AG10803 (cell line): Measurements from ENCODE around the gene ZNF750.

Experiments
- DNase-seq: peaks from one replicate; pipeline ENCODE4 v3.0.0; 2010; ENCODE audit warnings: low read depth
- H3K4me3 ChIP-seq: 2 replicates; pipeline ENCODE4 v1.5.1; 2011; ENCODE audit warnings: mild to moderate bottlenecking, low read length, control low read depth
- TF ChIP-seq, protein P1 (sequence below): conservative IDR thresholded peaks from 2 replicates; pipeline ENCODE4 v1.5.1; 2011; ENCODE audit warnings: mild to moderate bottlenecking, low read length, control low read depth, inconsistent platforms

The ZNF750 gene

DNA sequence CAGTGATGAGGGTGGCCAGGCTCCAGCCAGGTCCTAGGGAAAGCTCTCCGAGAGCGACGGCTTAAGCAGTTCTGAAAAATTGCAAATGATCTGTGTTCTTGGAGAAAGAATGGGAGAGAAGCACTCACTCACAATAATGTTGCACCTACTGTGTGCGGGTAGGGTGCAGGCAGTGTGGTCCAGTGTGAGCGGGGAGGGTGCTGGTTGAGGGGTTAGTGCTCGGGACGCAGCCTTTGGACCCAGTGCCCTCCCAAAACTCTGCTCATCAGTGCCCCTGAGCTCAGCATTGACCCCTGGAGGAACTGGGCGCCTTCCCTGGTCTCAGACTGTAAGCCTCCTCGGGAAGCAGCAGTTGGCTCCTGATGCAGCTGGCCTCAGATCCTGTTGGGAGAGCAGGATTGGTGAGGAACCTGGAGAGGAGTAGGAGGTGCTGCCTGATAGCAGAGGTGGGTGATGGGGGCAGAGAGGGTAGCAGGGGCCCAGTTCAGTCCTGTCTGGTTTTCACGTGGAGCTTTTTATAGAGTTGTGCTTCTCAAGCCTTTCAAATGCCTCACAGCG is 23.6 kb upstream of the ZNF750 start:
- DNase-seq = no peak
- TF ChIP-seq, protein P1, sequence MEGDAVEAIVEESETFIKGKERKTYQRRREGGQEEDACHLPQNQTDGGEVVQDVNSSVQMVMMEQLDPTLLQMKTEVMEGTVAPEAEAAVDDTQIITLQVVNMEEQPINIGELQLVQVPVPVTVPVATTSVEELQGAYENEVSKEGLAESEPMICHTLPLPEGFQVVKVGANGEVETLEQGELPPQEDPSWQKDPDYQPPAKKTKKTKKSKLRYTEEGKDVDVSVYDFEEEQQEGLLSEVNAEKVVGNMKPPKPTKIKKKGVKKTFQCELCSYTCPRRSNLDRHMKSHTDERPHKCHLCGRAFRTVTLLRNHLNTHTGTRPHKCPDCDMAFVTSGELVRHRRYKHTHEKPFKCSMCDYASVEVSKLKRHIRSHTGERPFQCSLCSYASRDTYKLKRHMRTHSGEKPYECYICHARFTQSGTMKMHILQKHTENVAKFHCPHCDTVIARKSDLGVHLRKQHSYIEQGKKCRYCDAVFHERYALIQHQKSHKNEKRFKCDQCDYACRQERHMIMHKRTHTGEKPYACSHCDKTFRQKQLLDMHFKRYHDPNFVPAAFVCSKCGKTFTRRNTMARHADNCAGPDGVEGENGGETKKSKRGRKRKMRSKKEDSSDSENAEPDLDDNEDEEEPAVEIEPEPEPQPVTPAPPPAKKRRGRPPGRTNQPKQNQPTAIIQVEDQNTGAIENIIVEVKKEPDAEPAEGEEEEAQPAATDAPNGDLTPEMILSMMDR = no peak
- H3K4me3 ChIP-seq = no peak overlapping the region

DNA sequence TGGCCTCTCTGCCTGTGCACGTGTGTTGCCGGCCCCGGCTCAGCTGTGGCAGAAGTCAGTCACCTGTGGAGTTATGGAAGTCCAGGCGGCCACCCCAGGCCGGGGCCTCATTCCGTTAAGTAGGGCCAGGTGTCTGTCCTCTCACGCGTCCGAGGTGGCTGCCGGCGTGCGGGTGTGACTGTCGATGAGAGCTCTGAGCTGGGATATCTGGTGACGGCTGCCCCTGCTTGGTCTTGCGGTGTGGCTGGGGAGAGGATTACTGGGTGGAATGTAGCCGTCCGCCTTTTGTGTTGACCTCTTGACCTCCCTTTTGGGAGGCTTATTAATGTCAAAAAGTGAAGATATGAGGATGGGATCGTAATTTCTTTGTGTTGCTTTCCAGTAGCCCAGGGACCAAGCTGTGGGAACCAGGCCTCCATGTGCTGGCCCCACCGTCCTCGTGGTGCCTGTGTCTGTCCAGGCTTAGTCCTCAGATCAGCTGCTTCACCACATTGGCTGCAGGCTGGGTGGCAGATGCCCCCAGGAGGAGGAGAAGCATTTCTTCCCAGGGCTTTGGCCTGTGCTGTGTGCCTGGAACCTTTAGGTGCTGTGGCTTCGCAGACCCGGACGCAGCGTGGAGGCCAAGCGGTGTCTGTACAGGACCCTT is 23.0 kb upstream of the ZNF750 start:
- no peak for DNase-seq
- H3K4me3 ChIP-seq = no peak overlapping the region
- TF ChIP-seq, protein P1 = no peak

DNA sequence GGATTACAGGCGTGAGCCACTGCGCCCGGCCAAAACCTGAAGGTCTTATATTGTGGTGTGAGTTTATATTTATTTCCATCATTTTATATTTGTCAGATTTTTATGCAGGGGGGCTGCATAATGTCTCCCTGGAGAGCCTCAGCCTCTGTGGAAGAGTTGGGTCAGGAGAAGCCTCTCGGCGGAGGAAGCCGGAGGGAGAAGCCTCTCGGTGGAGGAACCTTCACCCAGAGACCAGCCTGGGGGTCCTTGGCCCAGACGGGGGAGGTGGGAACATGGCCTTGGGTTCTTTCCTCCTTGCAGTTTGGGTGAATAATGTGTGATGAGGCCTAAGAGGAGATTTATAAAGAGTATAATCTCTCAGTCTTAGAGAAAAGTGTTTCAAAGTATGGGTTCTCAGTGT is 22.4 kb upstream of the ZNF750 start:
- no peak overlapping the region for H3K4me3 ChIP-seq
- no peak for DNase-seq
- TF ChIP-seq, protein P1 = no peak

DNA sequence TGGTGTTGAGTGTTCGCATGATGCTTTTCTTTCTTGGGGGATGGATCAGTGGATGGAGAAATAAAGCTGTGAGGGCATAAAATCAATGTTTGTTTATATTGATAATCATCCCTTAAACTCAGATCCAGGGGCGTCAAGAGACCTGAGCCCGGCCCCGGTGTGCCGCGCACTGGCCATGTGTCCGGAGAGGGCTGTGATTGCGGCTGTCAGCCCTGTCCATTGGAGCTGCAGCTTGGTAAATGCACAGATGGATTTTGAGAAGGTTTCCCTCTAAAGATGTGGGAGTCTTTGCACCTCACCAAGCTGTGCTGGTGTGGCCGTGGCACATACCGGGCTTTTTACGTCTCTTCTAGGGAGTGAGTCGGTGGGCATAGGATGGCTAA is 21.6 kb upstream of the ZNF750 start:
- no peak overlapping the region for H3K4me3 ChIP-seq
- DNase-seq = no peak
- TF ChIP-seq, protein P1 = no peak

DNA sequence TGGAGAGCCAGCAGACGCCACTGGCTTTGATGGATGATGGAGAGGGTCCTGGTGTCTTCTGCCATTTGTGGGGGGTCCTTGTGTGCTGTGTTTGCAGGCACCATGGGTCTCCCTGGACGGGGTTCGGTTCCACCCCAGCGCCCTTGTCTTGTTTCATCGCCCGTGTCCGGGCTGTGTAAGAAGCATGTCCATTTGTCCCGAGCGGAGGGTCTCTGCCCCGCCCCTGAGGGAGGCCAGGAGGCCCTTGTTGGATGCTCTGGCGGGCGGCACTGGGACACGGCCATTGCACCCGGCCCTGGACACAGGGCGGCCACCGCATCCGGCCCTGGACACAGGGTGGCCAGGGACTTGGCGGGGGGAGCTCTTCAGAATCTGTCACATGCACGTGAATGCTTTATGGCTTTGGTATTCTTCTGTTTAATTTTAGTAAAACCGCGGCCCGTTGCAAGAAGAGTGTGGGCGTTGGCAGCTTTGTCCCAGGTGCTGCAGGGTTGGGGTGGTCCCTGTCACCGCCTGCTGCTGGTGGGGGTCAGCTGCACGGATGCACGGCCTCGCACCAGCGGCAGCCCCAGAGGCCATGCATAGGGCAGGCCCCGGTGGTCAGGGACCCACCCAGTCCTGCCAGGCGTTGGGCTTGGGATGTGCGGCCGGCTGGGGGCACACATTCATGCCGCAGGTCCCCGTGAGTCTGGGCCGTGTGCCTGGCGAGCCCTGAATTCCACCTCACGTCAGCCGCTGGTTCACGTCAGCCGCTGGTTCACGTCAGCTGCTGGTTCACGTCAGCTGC is 21.0 kb upstream of the ZNF750 start:
- TF ChIP-seq, protein P1 = no peak
- H3K4me3 ChIP-seq = no peak overlapping the region
- no peak for DNase-seq

DNA sequence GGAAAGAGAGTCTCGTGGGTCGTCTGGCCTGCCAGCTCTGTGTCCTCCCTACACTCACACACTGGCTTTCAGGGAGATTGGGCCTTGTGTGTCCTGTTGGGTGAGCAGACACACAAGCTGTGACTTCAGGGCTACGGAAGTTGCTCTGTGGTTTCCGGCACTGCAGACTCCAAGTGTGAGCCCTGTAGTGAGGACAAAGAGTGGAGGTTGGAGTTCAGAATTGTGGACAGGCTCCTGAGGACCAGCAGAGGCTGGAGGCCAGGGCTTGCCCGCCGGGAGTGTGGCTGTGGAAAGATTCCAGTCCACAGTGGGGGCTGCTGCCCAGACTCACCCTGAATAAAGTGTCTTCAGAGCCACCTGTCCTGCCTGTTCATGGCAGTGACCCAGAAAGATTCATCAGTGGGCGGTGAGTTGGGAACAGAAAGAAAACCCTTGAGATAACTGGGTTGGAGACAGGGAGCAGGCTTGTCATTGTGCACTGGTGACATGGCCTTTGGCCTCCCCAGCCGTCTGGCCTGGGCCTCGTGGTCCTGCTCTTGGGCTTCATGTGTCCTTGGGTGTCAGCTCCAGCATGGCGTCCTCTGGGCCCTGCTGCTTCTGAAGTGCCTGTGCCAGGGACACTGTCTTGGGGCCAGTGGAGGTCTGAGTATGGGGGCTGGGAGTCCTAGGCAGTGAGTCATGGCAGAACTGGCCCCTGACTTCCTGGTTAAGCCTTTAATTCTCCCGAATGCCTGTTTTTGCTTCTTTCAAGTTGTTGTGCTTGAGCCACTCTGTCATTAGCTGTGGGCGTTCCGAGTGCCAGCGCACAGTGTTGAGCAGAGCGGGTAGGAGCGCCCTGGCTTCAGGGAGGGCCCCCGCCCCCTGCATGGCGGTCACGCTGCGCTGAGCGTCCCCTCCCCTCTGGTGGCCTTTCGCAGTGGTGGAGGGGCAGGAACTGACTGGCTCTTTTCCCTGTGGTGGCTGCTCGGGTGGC is 19.9 kb upstream of the ZNF750 start:
- peak; percentile 39 for DNase-seq
- TF ChIP-seq, protein P1 = no peak
- no peak overlapping the region for H3K4me3 ChIP-seq
